ENCODE results near the gene RPS14.

Gene RPS14

GRCh38 chr5:150397146-150397781, 52.3 kb downstream of the RPS14 start:
- H3K4me3 ChIP-seq (ENCODE audit: low read depth, low read length), result no peak overlapping the region
- TF ChIP-seq CTCF (IDR thresholded peaks at IDR 0.05; ENCODE audit: borderline replicate concordance, insufficient read depth, low read depth, low read length), result no peak

DNA sequence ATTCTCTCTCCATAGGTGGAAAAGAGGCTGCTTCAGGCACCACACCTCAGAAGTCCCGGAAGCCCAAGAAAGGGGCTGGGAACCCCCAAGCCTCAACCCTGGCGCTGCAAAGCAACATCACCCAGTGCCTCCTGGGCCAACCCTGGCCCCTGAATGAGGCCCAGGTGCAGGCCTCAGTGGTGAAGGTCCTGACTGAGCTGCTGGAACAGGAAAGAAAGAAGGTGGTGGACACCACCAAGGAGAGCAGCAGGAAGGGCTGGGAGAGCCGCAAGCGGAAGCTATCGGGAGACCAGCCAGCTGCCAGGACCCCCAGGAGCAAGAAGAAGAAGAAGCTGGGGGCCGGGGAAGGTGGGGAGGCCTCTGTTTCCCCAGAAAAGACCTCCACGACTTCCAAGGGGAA, 53.3 kb downstream of the RPS14 start:
- TF ChIP-seq CTCF (IDR thresholded peaks at IDR 0.05; ENCODE audit: borderline replicate concordance, insufficient read depth, low read depth, low read length), result no peak
- no peak overlapping the region for H3K4me3 ChIP-seq (ENCODE audit: low read depth, low read length)

- no peak overlapping the region for H3K4me3 ChIP-seq (ENCODE audit: low read depth, low read length)
- TF ChIP-seq CTCF (IDR thresholded peaks at IDR 0.05; ENCODE audit: borderline replicate concordance, insufficient read depth, low read depth, low read length), result no peak
These were observed 53.9 kb downstream of the RPS14 start for GRCh38 chr5:150395688-150395975.

DNA sequence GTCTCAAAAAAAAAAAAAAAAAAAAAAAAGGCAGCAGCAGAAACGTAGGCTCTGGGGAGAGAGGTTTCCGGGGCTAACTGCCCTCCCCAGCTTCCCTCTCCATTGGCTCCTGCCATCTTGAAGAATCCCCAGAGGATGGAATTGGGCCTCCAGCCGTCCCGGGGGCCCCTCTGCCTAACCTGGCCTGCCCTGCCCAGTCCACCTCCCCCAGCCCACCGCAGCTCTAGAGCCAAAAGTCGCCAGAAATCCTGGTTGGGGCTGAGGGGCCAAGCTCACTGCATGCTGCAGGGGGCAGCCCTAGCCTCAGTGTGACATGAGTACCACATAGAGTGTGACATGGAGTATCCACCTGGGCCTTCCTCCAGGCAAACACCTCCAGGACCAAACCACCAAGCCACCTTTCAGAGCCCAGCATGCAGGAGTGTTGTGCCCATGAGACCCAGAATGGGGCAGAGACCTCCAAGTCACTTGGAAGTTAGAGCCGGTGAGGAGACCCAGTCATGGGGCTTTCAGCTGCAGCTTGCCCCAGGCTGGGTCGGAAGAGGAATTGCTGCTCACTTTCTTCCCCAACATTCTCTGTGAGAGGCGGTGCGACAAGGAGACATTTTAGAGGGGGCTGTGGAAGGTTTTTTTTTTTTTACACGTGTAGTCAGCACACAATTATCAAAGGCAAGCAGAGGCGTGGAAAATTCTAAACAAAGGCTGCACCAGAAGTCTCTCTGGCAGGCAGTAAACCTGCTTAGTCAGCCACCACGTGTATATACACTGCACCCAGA, 54.4 kb downstream of the RPS14 start:
- H3K4me3 ChIP-seq (ENCODE audit: low read depth, low read length), result no peak overlapping the region
- no peak for TF ChIP-seq CTCF (IDR thresholded peaks at IDR 0.05; ENCODE audit: borderline replicate concordance, insufficient read depth, low read depth, low read length)

- H3K4me3 ChIP-seq (ENCODE audit: low read depth, low read length), result no peak overlapping the region
- TF ChIP-seq CTCF (IDR thresholded peaks at IDR 0.05; ENCODE audit: borderline replicate concordance, insufficient read depth, low read depth, low read length), result no peak
These were observed 55.4 kb downstream of the RPS14 start for GRCh38 chr5:150394131-150394530.

DNA sequence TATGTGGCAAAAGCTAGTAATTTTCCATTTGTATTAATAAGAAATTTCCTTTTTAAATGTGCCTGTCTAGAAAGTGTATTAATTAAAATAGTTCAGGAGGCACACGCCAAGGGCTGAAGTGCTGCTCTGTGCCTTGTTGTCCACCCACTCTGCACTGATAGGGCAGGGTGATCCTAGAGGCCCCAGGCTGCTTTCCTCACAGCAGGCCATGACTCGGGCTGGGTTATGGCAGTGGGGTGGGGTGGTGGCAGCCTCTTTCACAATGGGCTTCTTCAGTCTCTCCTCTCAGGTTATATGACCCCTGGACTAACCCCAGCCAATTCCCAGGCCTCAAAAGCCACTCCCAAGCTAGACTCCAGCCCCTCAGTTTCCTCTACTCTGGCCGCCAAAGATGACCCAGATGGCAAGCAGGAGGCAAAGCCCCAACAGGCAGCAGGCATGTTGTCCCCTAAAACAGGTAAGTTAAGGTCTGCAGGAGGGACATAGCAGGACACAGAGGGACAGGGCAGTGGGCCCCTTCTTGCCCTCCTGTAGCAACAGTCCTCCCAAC, 56.4 kb downstream of the RPS14 start:
- TF ChIP-seq CTCF (IDR thresholded peaks at IDR 0.05; ENCODE audit: borderline replicate concordance, insufficient read depth, low read depth, low read length), result no peak
- no peak overlapping the region for H3K4me3 ChIP-seq (ENCODE audit: low read depth, low read length)

DNA sequence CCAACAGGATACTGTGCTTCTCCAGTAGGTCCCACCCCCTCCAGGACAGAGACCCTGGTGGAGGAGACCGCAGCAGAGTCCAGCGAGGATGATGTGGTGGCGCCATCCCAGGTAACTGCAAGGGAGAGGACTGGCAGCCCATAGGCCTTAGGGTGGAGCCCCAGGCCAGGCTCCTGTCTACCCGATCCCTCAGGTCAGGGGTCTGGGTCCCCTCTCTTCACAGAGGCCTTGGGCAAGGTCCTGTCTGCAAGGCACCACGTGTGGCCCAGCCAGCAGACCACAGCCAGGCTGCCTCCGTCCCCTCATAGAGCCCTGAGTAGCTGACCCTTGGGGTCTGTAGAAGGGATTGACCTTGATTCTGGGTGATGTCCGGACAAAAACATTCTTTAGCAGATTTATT, 56.9 kb downstream of the RPS14 start:
- no peak overlapping the region for H3K4me3 ChIP-seq (ENCODE audit: low read depth, low read length)
- TF ChIP-seq CTCF (IDR thresholded peaks at IDR 0.05; ENCODE audit: borderline replicate concordance, insufficient read depth, low read depth, low read length), result no peak

All from GM12875 (cell line).